NCI-H345 (cell line): ENCODE data around the gene TOX2.

ENCODE experiments used
- DNase-seq: peaks from one replicate; lab custom pipeline; 2025; lab: John Stamatoyannopoulos, UW

TOX2 gene

GRCh38 chr20:44075950-44076232, 161.2 kb downstream of the TOX2 start:
- no peak for DNase-seq

GRCh38 chr20:44079291-44079690, 164.6 kb downstream of the TOX2 start:
- no peak for DNase-seq

- DNase-seq = no peak
Observed at GRCh38 chr20:44080064-44080463, 165.4 kb downstream of the TOX2 start.

- peak; percentile 83 for DNase-seq
Observed at GRCh38 chr20:44080646-44081267, 166.1 kb downstream of the TOX2 start.

- no peak for DNase-seq
Observed at GRCh38 chr20:44081476-44081875, 166.8 kb downstream of the TOX2 start.

- no peak for DNase-seq
Observed at GRCh38 chr20:44081888-44082287, 167.2 kb downstream of the TOX2 start.

GRCh38 chr20:44083220-44083933, 168.7 kb downstream of the TOX2 start:
- no peak for DNase-seq

- DNase-seq = no peak
Observed at GRCh38 chr20:44084439-44084838, 169.8 kb downstream of the TOX2 start.

GRCh38 chr20:44084891-44085290, 170.2 kb downstream of the TOX2 start:
- no peak for DNase-seq

GRCh38 chr20:44085616-44086434, 171.2 kb downstream of the TOX2 start:
- no peak for DNase-seq

- no peak for DNase-seq
Observed at GRCh38 chr20:44087051-44087856, 172.6 kb downstream of the TOX2 start.

GRCh38 chr20:44087857-44088120, 173.1 kb downstream of the TOX2 start:
- DNase-seq = no peak

- no peak for DNase-seq
Observed at GRCh38 chr20:44089987-44090674, 175.5 kb downstream of the TOX2 start.

GRCh38 chr20:44091026-44091425, 176.4 kb downstream of the TOX2 start:
- no peak for DNase-seq

- DNase-seq = peak; percentile 29
Observed at GRCh38 chr20:44092551-44093248, 178.0 kb downstream of the TOX2 start.

- no peak for DNase-seq
Observed at GRCh38 chr20:44093249-44093582, 178.6 kb downstream of the TOX2 start.

GRCh38 chr20:44095831-44096230, 181.2 kb downstream of the TOX2 start:
- DNase-seq = no peak

GRCh38 chr20:44097521-44098255, 183.0 kb downstream of the TOX2 start:
- DNase-seq = no peak

GRCh38 chr20:44098256-44098630, 183.6 kb downstream of the TOX2 start:
- DNase-seq = no peak

GRCh38 chr20:44098657-44099056, 184.0 kb downstream of the TOX2 start:
- DNase-seq = no peak

- no peak for DNase-seq
Observed at GRCh38 chr20:44099832-44100231, 185.2 kb downstream of the TOX2 start.
